Epithelial cell of proximal tubule (primary cell): ENCODE results near the gene ALMS1. TPM values are rescaled to one million over a fixed set of nuclear protein-coding genes. Genes with fewer than 3 reads are reported as not detected.
"Not testable (repeated sequence)": the region's sequence is repeated elsewhere in the genome, so short reads cannot be mapped to it uniquely, and the experiment has no call there.

Experiments
- DNase-seq: peaks from one replicate; pipeline ENCODE4 v3.0.0-alpha.2; 2011; ENCODE audit warnings: low read depth
- H3K4me3 ChIP-seq: 2 replicates; pipeline ENCODE4 v1.5.1; 2011; ENCODE audit warnings: low read depth, mild to moderate bottlenecking, low read length
- total RNA-seq: library from RNA; depleted of rRNA; stranded (reverse); fragments of >200 nt; gene quantifications from 2 replicates; pipeline ENCODE4 v1.2.3, GENCODE V29; 2015
- TF ChIP-seq, protein P1 (sequence below): conservative IDR thresholded peaks from 2 replicates; pipeline ENCODE4 v1.5.1; 2012; ENCODE audit warnings: low read depth, mild to moderate bottlenecking, low read length

Gene ALMS1
- total RNA-seq, 1 donor from 2014 or later, result 16.3 TPM

GRCh38 chr2:73451263-73451972, 65.8 kb downstream of the ALMS1 start:
- no peak overlapping the region for H3K4me3 ChIP-seq
- TF ChIP-seq, protein P1, sequence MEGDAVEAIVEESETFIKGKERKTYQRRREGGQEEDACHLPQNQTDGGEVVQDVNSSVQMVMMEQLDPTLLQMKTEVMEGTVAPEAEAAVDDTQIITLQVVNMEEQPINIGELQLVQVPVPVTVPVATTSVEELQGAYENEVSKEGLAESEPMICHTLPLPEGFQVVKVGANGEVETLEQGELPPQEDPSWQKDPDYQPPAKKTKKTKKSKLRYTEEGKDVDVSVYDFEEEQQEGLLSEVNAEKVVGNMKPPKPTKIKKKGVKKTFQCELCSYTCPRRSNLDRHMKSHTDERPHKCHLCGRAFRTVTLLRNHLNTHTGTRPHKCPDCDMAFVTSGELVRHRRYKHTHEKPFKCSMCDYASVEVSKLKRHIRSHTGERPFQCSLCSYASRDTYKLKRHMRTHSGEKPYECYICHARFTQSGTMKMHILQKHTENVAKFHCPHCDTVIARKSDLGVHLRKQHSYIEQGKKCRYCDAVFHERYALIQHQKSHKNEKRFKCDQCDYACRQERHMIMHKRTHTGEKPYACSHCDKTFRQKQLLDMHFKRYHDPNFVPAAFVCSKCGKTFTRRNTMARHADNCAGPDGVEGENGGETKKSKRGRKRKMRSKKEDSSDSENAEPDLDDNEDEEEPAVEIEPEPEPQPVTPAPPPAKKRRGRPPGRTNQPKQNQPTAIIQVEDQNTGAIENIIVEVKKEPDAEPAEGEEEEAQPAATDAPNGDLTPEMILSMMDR, result no peak
- DNase-seq, result no peak

DNA sequence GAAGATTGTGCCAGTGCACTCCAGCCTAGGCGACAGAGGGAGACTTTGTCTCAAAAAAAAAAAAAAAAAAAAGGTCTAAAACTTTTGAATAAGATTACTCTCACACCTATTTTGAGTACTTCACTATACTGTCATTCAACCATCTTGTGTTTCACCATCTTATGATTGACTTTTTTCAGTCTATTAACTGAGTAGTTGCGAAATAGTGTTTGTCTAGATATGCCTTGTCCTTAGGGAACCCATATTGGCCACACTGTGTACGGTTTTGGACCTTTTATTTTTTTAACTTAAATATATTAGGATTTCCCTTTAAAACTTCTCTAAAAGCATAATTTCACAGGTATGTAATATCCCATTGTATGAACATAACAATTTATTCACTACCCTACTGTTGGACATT, 72.3 kb downstream of the ALMS1 start:
- TF ChIP-seq, protein P1, result no peak
- H3K4me3 ChIP-seq, result no peak overlapping the region
- DNase-seq, result no peak

DNA sequence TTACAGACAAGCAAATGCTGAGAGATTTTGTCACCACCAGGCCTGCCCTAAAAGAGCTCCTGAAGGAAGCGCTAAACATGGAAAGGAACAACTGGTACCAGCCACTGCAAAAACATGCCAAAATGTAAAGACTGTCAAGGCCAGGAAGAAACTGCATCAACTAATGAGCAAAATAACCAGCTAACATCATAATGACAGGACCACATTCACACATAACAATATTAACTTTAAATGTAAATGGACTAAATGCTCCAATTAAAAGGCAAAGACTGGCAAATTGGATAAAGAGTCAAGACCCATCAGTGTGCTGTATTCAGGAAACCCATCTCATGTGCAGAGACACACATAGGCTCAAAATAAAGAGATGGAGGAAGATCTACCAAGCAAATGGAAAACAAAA, 76.8 kb downstream of the ALMS1 start:
- not testable (repeated sequence) for H3K4me3 ChIP-seq, DNase-seq

- TF ChIP-seq, protein P1, result no peak
- no peak for DNase-seq
- H3K4me3 ChIP-seq, result no peak overlapping the region
Observed at GRCh38 chr2:73468376-73468775, 82.7 kb downstream of the ALMS1 start.

GRCh38 chr2:73483874-73484273, 98.2 kb downstream of the ALMS1 start:
- not testable (repeated sequence) for H3K4me3 ChIP-seq, DNase-seq

GRCh38 chr2:73487112-73487657, 101.5 kb downstream of the ALMS1 start:
- H3K4me3 ChIP-seq, result no peak overlapping the region
- TF ChIP-seq, protein P1, result no peak
- DNase-seq, result no peak

- no peak for DNase-seq
- TF ChIP-seq, protein P1, result no peak
- H3K4me3 ChIP-seq, result no peak overlapping the region
Observed at GRCh38 chr2:73488079-73488478, 102.4 kb downstream of the ALMS1 start.

- TF ChIP-seq, protein P1, result no peak
- DNase-seq, result no peak
- H3K4me3 ChIP-seq, result no peak overlapping the region
Observed at GRCh38 chr2:73489053-73489452, 103.4 kb downstream of the ALMS1 start.
